ENCODE results near the gene JARID2.

Gene JARID2

GRCh38 chr6:15505463-15505918, 259.6 kb downstream of the JARID2 start:
- H3K27ac ChIP-seq (replicated peaks; ENCODE audit: low read length): no peak overlapping the region
- peaks cover 38 to 100% of the 10 kb centered on the region in 2 donors for H3K36me3 ChIP-seq (replicated peaks in 1 of 2; ENCODE audit: control insufficient read depth in 2 of 2, insufficient read depth in 2 of 2, low read length in 2 of 2)
- peak overlapping the region in 1 of 2 donors; percentile 56 for H3K4me3 ChIP-seq (ENCODE audit: low read length in 2 of 2)

GRCh38 chr6:15506066-15506465, 260.2 kb downstream of the JARID2 start:
- no peak overlapping the region for H2BK15ac ChIP-seq (ENCODE audit: low read length)
- no peak overlapping the region for H2AK5ac ChIP-seq (ENCODE audit: low read depth, low read length)
- H3K9me3 ChIP-seq (replicated peaks in 1 of 2; ENCODE audit: control insufficient read depth in 2 of 2, insufficient read depth in 1 of 2, low read depth in 1 of 2, low read length in 2 of 2): no peaks in the 10 kb centered on the region
- H4K91ac ChIP-seq (ENCODE audit: low read depth, low read length, poor library complexity): no peak overlapping the region
- H3K27ac ChIP-seq (replicated peaks; ENCODE audit: low read length): no peak overlapping the region
- H3K18ac ChIP-seq (ENCODE audit: low read length): no peak overlapping the region
- no peak overlapping the region for H2BK5ac ChIP-seq (ENCODE audit: low read length)
- H3K4me1 ChIP-seq (ENCODE audit: control insufficient read depth in 2 of 2, insufficient read depth in 1 of 2, low read depth in 1 of 2, low read length in 2 of 2): peaks cover 0 to 5% of the 10 kb centered on the region in 2 donors
- no peaks in the 10 kb centered on the region for H3K27me3 ChIP-seq (ENCODE audit: control insufficient read depth in 3 of 3, insufficient read depth in 3 of 3, low read depth in 1 of 3, low read length in 3 of 3)
- no peak overlapping the region for H2BK12ac ChIP-seq (ENCODE audit: low read length)
- DNase-seq (ENCODE audit: low spot score): no peak
- H3K4me3 ChIP-seq (ENCODE audit: low read length in 2 of 2): no peak overlapping the region
- no peak overlapping the region for H4K8ac ChIP-seq (ENCODE audit: low read depth, low read length)
- H3K14ac ChIP-seq (ENCODE audit: low read length): no peak overlapping the region
- peaks cover 36 to 100% of the 10 kb centered on the region in 2 donors for H3K36me3 ChIP-seq (replicated peaks in 1 of 2; ENCODE audit: control insufficient read depth in 2 of 2, insufficient read depth in 2 of 2, low read length in 2 of 2)
- no peak overlapping the region for H3K23ac ChIP-seq (ENCODE audit: low read depth, low read length, poor library complexity)
- no peak overlapping the region for H2AFZ ChIP-seq (ENCODE audit: low read length)
- no CpG with 5 or more reads among the region's 7 CpGs for WGBS, 2 donors (ENCODE audit: extremely low coverage in 2 of 2, insufficient read length in 2 of 2, insufficient replicate concordance in 1 of 2)
- no peak overlapping the region for H3K9ac ChIP-seq (ENCODE audit: low read depth, low read length, poor library complexity)
- no peak overlapping the region for H3K4me2 ChIP-seq (ENCODE audit: insufficient read depth, low read length, poor library complexity, severe bottlenecking)
- no peak overlapping the region for H2BK120ac ChIP-seq (ENCODE audit: low read depth, low read length)
- peaks cover 18% of the 10 kb centered on the region for H3K79me1 ChIP-seq (ENCODE audit: low read depth, low read length)
- no peak overlapping the region for H3K4ac ChIP-seq (ENCODE audit: low read length)

More at GRCh38 chr6:15505463-15505918, 259.6 kb downstream of the JARID2 start:
- peak overlapping the region; percentile 54 for H3K9ac ChIP-seq (ENCODE audit: low read depth, low read length, poor library complexity)
- H2AK5ac ChIP-seq (ENCODE audit: low read depth, low read length): no peak overlapping the region
- no peak overlapping the region for H3K23ac ChIP-seq (ENCODE audit: low read depth, low read length, poor library complexity)
- no peak overlapping the region for H4K91ac ChIP-seq (ENCODE audit: low read depth, low read length, poor library complexity)
- no peak overlapping the region for H3K4ac ChIP-seq (ENCODE audit: low read length)
- no peak overlapping the region for H2AFZ ChIP-seq (ENCODE audit: low read length)
- H3K79me1 ChIP-seq (ENCODE audit: low read depth, low read length): peaks cover 18% of the 10 kb centered on the region
- H3K4me1 ChIP-seq (ENCODE audit: control insufficient read depth in 2 of 2, insufficient read depth in 1 of 2, low read depth in 1 of 2, low read length in 2 of 2): peaks cover 0 to 5% of the 10 kb centered on the region in 2 donors
- H3K18ac ChIP-seq (ENCODE audit: low read length): no peak overlapping the region
- peak overlapping the region; percentile 26 for H2BK12ac ChIP-seq (ENCODE audit: low read length)
- no CpG with 5 or more reads among the region's 18 CpGs for WGBS, 2 donors (ENCODE audit: extremely low coverage in 2 of 2, insufficient read length in 2 of 2, insufficient replicate concordance in 1 of 2)
- H3K27me3 ChIP-seq (ENCODE audit: control insufficient read depth in 3 of 3, insufficient read depth in 3 of 3, low read depth in 1 of 3, low read length in 3 of 3): no peaks in the 10 kb centered on the region
- H3K4me2 ChIP-seq (ENCODE audit: insufficient read depth, low read length, poor library complexity, severe bottlenecking): no peak overlapping the region
- H3K9me3 ChIP-seq (replicated peaks in 1 of 2; ENCODE audit: control insufficient read depth in 2 of 2, insufficient read depth in 1 of 2, low read depth in 1 of 2, low read length in 2 of 2): no peaks in the 10 kb centered on the region
- no peak overlapping the region for H2BK120ac ChIP-seq (ENCODE audit: low read depth, low read length)
- no peak overlapping the region for H2BK5ac ChIP-seq (ENCODE audit: low read length)
- no peak overlapping the region for H2BK15ac ChIP-seq (ENCODE audit: low read length)
- no peak for DNase-seq (ENCODE audit: low spot score)
- no peak overlapping the region for H4K8ac ChIP-seq (ENCODE audit: low read depth, low read length)
- peak overlapping the region; percentile 65 for H3K14ac ChIP-seq (ENCODE audit: low read length)

GRCh38 chr6:15507221-15507620, 261.4 kb downstream of the JARID2 start:
- Histone ChIP-seq H3K4me3 (ENCODE audit: low read length in 2 of 2) (no peak overlapping the region), H3K9ac (ENCODE audit: low read depth, low read length, poor library complexity) (no peak overlapping the region), H3K23ac (ENCODE audit: low read depth, low read length, poor library complexity) (no peak overlapping the region), H4K91ac (ENCODE audit: low read depth, low read length, poor library complexity) (no peak overlapping the region), H3K79me1 (ENCODE audit: low read depth, low read length) (peaks cover 21% of the 10 kb centered on the region), H2BK120ac (ENCODE audit: low read depth, low read length) (no peak overlapping the region), H3K9me3 (replicated peaks in 1 of 2; ENCODE audit: control insufficient read depth in 2 of 2, insufficient read depth in 1 of 2, low read depth in 1 of 2, low read length in 2 of 2) (no peaks in the 10 kb centered on the region), H2BK15ac (ENCODE audit: low read length) (no peak overlapping the region), H3K4me2 (ENCODE audit: insufficient read depth, low read length, poor library complexity, severe bottlenecking) (no peak overlapping the region), H2AFZ (ENCODE audit: low read length) (no peak overlapping the region), H2AK5ac (ENCODE audit: low read depth, low read length) (no peak overlapping the region), H3K4ac (ENCODE audit: low read length) (no peak overlapping the region), H3K14ac (ENCODE audit: low read length) (no peak overlapping the region), H3K27me3 (ENCODE audit: control insufficient read depth in 3 of 3, insufficient read depth in 3 of 3, low read depth in 1 of 3, low read length in 3 of 3) (no peaks in the 10 kb centered on the region), H3K18ac (ENCODE audit: low read length) (no peak overlapping the region), H2BK5ac (ENCODE audit: low read length) (no peak overlapping the region), H3K27ac (replicated peaks; ENCODE audit: low read length) (no peak overlapping the region), H3K36me3 (replicated peaks in 1 of 2; ENCODE audit: control insufficient read depth in 2 of 2, insufficient read depth in 2 of 2, low read length in 2 of 2) (peaks cover 39 to 100% of the 10 kb centered on the region in 2 donors), H4K8ac (ENCODE audit: low read depth, low read length) (no peak overlapping the region), H2BK12ac (ENCODE audit: low read length) (no peak overlapping the region), H3K4me1 (ENCODE audit: control insufficient read depth in 2 of 2, insufficient read depth in 1 of 2, low read depth in 1 of 2, low read length in 2 of 2) (peaks cover 0 to 5% of the 10 kb centered on the region in 2 donors)
- WGBS, 2 donors (ENCODE audit: extremely low coverage in 2 of 2, insufficient read length in 2 of 2, insufficient replicate concordance in 1 of 2): no CpG with 5 or more reads among the region's 11 CpGs
- DNase-seq (ENCODE audit: low spot score): no peak

GRCh38 chr6:15507746-15508145, 261.9 kb downstream of the JARID2 start:
- H3K14ac ChIP-seq (ENCODE audit: low read length): no peak overlapping the region
- peaks cover 21% of the 10 kb centered on the region for H3K79me1 ChIP-seq (ENCODE audit: low read depth, low read length)
- no peak overlapping the region for H2BK15ac ChIP-seq (ENCODE audit: low read length)
- H2AFZ ChIP-seq (ENCODE audit: low read length): no peak overlapping the region
- no peak overlapping the region for H3K4me3 ChIP-seq (ENCODE audit: low read length in 2 of 2)
- no peak overlapping the region for H3K18ac ChIP-seq (ENCODE audit: low read length)
- DNase-seq (ENCODE audit: low spot score): no peak
- no peak overlapping the region for H3K9ac ChIP-seq (ENCODE audit: low read depth, low read length, poor library complexity)
- no peak overlapping the region for H3K4me2 ChIP-seq (ENCODE audit: insufficient read depth, low read length, poor library complexity, severe bottlenecking)
- H3K9me3 ChIP-seq (replicated peaks in 1 of 2; ENCODE audit: control insufficient read depth in 2 of 2, insufficient read depth in 1 of 2, low read depth in 1 of 2, low read length in 2 of 2): no peaks in the 10 kb centered on the region
- H2AK5ac ChIP-seq (ENCODE audit: low read depth, low read length): no peak overlapping the region
- no peak overlapping the region for H3K4ac ChIP-seq (ENCODE audit: low read length)
- no peak overlapping the region for H2BK120ac ChIP-seq (ENCODE audit: low read depth, low read length)
- H2BK12ac ChIP-seq (ENCODE audit: low read length): no peak overlapping the region
- no peak overlapping the region for H4K8ac ChIP-seq (ENCODE audit: low read depth, low read length)
- H3K4me1 ChIP-seq (ENCODE audit: control insufficient read depth in 2 of 2, insufficient read depth in 1 of 2, low read depth in 1 of 2, low read length in 2 of 2): peaks cover 0 to 4% of the 10 kb centered on the region in 2 donors
- H3K36me3 ChIP-seq (replicated peaks in 1 of 2; ENCODE audit: control insufficient read depth in 2 of 2, insufficient read depth in 2 of 2, low read length in 2 of 2): peaks cover 43 to 100% of the 10 kb centered on the region in 2 donors
- no peak overlapping the region for H3K23ac ChIP-seq (ENCODE audit: low read depth, low read length, poor library complexity)
- H2BK5ac ChIP-seq (ENCODE audit: low read length): no peak overlapping the region
- no peaks in the 10 kb centered on the region for H3K27me3 ChIP-seq (ENCODE audit: control insufficient read depth in 3 of 3, insufficient read depth in 3 of 3, low read depth in 1 of 3, low read length in 3 of 3)
- no peak overlapping the region for H3K27ac ChIP-seq (replicated peaks; ENCODE audit: low read length)
- no CpG with 5 or more reads among the region's 14 CpGs for WGBS, 2 donors (ENCODE audit: extremely low coverage in 2 of 2, insufficient read length in 2 of 2, insufficient replicate concordance in 1 of 2)
- no peak overlapping the region for H4K91ac ChIP-seq (ENCODE audit: low read depth, low read length, poor library complexity)

Data from neuronal stem cell (in vitro differentiated cells).